Esophagus squamous epithelium (tissue), 5 donors: ENCODE results near the gene TPSG1. TPM values are rescaled to one million over a fixed set of nuclear protein-coding genes. Genes with fewer than 3 reads are reported as not detected.

ENCODE experiments used
- DNase-seq: peaks from one replicate; lab custom pipeline; 2025; lab: John Stamatoyannopoulos, UW
- H3K27ac ChIP-seq, 4 donors: fragments of 200-600 bp; sonication (generic); one replicate each; pipeline ENCODE4 v1.5.1; 2016 to 2019; ENCODE audit warnings: mild to moderate bottlenecking in 1 of 4
- H3K27me3 ChIP-seq, 4 donors: fragments of 200-600 bp; sonication (generic); 1 replicate in 3 of 4; 2 replicates in 1 of 4; pipeline versions ENCODE4 v1.5.1 to v1.6.0; 2017 to 2021; ENCODE audit warnings: antibody characterized with exemption in 1 of 4
- H3K36me3 ChIP-seq, 3 donors: fragments of 200-600 bp; sonication (generic); one replicate each; pipeline ENCODE4 v1.5.1; 2016 to 2019
- H3K4me1 ChIP-seq, 3 donors: fragments of 200-600 bp; sonication (generic); one replicate each; pipeline ENCODE4 v1.5.1; 2017 to 2019
- H3K4me3 ChIP-seq, 4 donors: fragments of 200-600 bp; sonication (generic); 1 replicate in 3 of 4; 2 replicates in 1 of 4; pipeline ENCODE4 v1.5.1; 2016 to 2019; ENCODE audit warnings: mild to moderate bottlenecking in 2 of 4, moderate library complexity in 1 of 4
- H3K9me3 ChIP-seq, 3 donors: fragments of 200-600 bp; sonication (generic); one replicate each; pipeline ENCODE4 v1.5.1; 2016 to 2019
- CTCF ChIP-seq, 6 experiments: fragments of 450-650 bp in 4 of 6; fragments of 200-600 bp in 2 of 6; sonication (generic) in 2 of 6; IDR thresholded peaks; one replicate each; pipeline ENCODE4 v1.5.1; 2016 to 2019; ENCODE audit warnings: antibody characterized with exemption in 6 of 6, mild to moderate bottlenecking in 4 of 6, moderate library complexity in 4 of 6
- POLR2A ChIP-seq, 4 donors: fragments of 450-650 bp; IDR thresholded peaks; one replicate each; pipeline ENCODE4 v1.6.1; 2017; ENCODE audit warnings: antibody characterized with exemption in 4 of 4, mild to moderate bottlenecking in 4 of 4, moderate library complexity in 3 of 4
- WGBS, 2 donors: methylation state at CpG; one replicate each; pipeline ENCODE4 v1.1.5; 2018; 5-methylcytosine and 5-hydroxymethylcytosine counted together
- intact Hi-C: fragments of 100-400 bp; cut with DNase I; formaldehyde crosslinking; loops from one replicate; pipeline ENCODE4 v1.15.0; 2022
- total RNA-seq, 4 donors: library from RNA; depleted of rRNA; stranded (reverse); fragments of >200 nt; gene quantifications; one replicate each; pipeline ENCODE4 v1.1.0, GENCODE V29; 2016
- donor health status: DM: yes; HTN: yes; CAD: no.

TPSG1 gene
- total RNA-seq, 4 donors from 2014 or later: 0.27 TPM; not detected in 3

GRCh38 chr16:1198194-1198593 is 26.9 kb downstream of the TPSG1 start:
- Histone ChIP-seq H3K27me3 (peaks cover 0 to 21% (median 0%) of the 10 kb centered on the region in 4 donors), H3K9me3 (no peaks in the 10 kb centered on the region), H3K4me3 (no peak overlapping the region), H3K4me1 (peaks cover 0 to 17% (median 3%) of the 10 kb centered on the region in 3 donors), H3K27ac (no peak overlapping the region), H3K36me3 (no peaks in the 10 kb centered on the region)
- intact Hi-C loops: no loop called here
- TF ChIP-seq POLR2A (IDR thresholded peaks at IDR 0.05) (no peak), CTCF (IDR thresholded peaks at IDR 0.05) (no peak)
- DNase-seq: no peak
- 73 to 75% methylated on average over 4 to 10 of the region's 18 CpGs for WGBS, 2 donors

DNA sequence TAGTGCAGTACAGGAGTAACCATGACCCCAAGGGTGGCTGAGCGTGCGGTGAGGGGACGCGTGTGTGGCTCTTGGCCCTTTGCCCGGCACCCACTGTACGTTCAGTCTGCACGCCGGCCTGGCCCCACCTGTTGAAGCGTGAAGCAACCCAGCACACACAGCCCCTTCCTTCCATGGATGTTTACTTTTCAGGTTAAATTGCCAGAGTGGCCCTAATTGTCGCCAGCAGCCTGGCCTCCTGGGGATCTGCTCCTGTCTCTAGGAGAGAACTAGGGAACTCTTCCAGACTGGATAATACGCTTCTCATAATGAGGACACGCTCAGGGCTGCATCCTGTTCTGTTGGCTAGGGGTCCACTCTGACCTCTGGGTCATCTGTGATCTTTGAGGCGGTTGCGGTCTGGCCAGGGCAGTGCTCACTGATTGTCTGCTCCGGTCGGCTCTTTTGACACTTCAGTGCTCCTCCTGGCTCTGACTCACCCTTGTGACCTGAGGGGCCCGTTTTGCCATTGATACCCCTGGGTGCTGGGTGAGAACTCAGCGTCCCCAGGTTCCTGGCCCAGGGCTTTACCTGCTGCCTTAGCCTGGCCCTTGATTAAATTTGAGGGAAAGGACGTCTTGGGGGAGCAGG is 27.7 kb downstream of the TPSG1 start:
- peaks cover 0 to 23% (median 6%) of the 10 kb centered on the region in 3 donors for H3K4me1 ChIP-seq
- WGBS, 2 donors: 72% methylated on average over 7 of the region's 19 CpGs; no CpG with 5 or more reads in 1 of the 2 donors
- H3K27ac ChIP-seq: no peak overlapping the region
- DNase-seq: no peak
- no peaks in the 10 kb centered on the region for H3K9me3 ChIP-seq
- H3K36me3 ChIP-seq: no peaks in the 10 kb centered on the region
- TF ChIP-seq CTCF (IDR thresholded peaks at IDR 0.05): no peak
- no peak for TF ChIP-seq POLR2A (IDR thresholded peaks at IDR 0.05)
- no peak overlapping the region for H3K4me3 ChIP-seq
- intact Hi-C loops: no loop called here
- H3K27me3 ChIP-seq: peaks cover 0 to 21% (median 0%) of the 10 kb centered on the region in 4 donors

GRCh38 chr16:1196494-1196893 is 28.6 kb downstream of the TPSG1 start:
- Histone ChIP-seq H3K4me1 (peaks cover 0 to 28% (median 6%) of the 10 kb centered on the region in 3 donors), H3K9me3 (no peaks in the 10 kb centered on the region), H3K36me3 (no peaks in the 10 kb centered on the region), H3K27me3 (peaks cover 0 to 21% (median 0%) of the 10 kb centered on the region in 4 donors), H3K4me3 (no peak overlapping the region), H3K27ac (no peak overlapping the region)
- intact Hi-C loops: no loop called here
- no peak for DNase-seq
- TF ChIP-seq POLR2A (IDR thresholded peaks at IDR 0.05) (no peak), CTCF (IDR thresholded peaks at IDR 0.05) (no peak)
- WGBS, 2 donors: 33 to 69% methylated on average over 7 to 8 of the region's 11 CpGs

DNA sequence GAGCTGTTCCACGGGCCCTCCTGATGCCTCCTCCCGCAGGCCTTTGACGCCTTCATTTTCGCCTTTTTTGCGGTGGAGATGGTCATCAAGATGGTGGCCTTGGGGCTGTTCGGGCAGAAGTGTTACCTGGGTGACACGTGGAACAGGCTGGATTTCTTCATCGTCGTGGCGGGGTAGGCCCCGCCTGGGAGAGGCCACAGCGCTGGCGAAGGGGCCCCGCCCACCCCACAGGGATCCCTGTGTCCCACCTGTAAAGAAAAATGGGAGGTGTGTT is 29.7 kb downstream of the TPSG1 start:
- intact Hi-C loops: no loop called here
- 55% methylated on average over 4 of the region's 14 CpGs; no CpG with 5 or more reads in 1 of the 2 donors for WGBS, 2 donors

More for the DNA sequence above, 29.7 kb downstream of the TPSG1 start:
- no peak for TF ChIP-seq CTCF (IDR thresholded peaks at IDR 0.05)
- TF ChIP-seq POLR2A (IDR thresholded peaks at IDR 0.05): no peak
- Histone ChIP-seq H3K4me1 (peaks cover 0 to 28% (median 6%) of the 10 kb centered on the region in 3 donors), H3K4me3 (no peak overlapping the region), H3K27ac (no peak overlapping the region), H3K27me3 (peaks cover 0 to 21% (median 0%) of the 10 kb centered on the region in 4 donors), H3K36me3 (no peaks in the 10 kb centered on the region), H3K9me3 (no peaks in the 10 kb centered on the region)
- DNase-seq: no peak
